HG02571 (cell line): ENCODE measurements around the gene C14orf119.
A peak's percentile ranks its signal among the peaks of the same experiment; 100 is the strongest.

Experiments used
- ATAC-seq: cut with Tn5 transposase; IDR thresholded peaks from one replicate; pipeline ENCODE4 v1.9.1; 2021; ENCODE audit warnings: mild to moderate bottlenecking, moderate library complexity; ENCODE audit not compliant: unreplicated experiment

The C14orf119 gene

GRCh38 chr14:23086565-23086964 lies 8.7 kb upstream of the C14orf119 start:
- no peak for ATAC-seq

- no peak for ATAC-seq
Measured at GRCh38 chr14:23089498-23090253, 5.6 kb upstream of the C14orf119 start.

- no peak for ATAC-seq
Measured at GRCh38 chr14:23090254-23090636, 5.1 kb upstream of the C14orf119 start.

GRCh38 chr14:23091294-23092225 lies 3.7 kb upstream of the C14orf119 start:
- ATAC-seq, result no peak

GRCh38 chr14:23093104-23093503 lies 2.2 kb upstream of the C14orf119 start:
- no peak for ATAC-seq

- ATAC-seq, result no peak
Measured at GRCh38 chr14:23093526-23093925, 1.8 kb upstream of the C14orf119 start.

- no peak for ATAC-seq
Measured at GRCh38 chr14:23093991-23094665, 1.2 kb upstream of the C14orf119 start.

GRCh38 chr14:23094666-23095195 lies 574 bp upstream of the C14orf119 start, which contains the start of gene ACIN1:
ACIN1 (minus strand) TSS chr14:23095136; CDS start chr14:23095112, 24 bp downstream.
- ATAC-seq, result peak; percentile 35

GRCh38 chr14:23097786-23098185 lies 2.5 kb downstream of the C14orf119 start:
- ATAC-seq, result no peak

- ATAC-seq, result no peak
Measured at GRCh38 chr14:23099212-23099861, 4.0 kb downstream of the C14orf119 start.

- ATAC-seq, result no peak
Measured at GRCh38 chr14:23101213-23101970, 6.1 kb downstream of the C14orf119 start.

- no peak for ATAC-seq
Measured at GRCh38 chr14:23101986-23102625, 6.8 kb downstream of the C14orf119 start.

- no peak for ATAC-seq
Measured at GRCh38 chr14:23102801-23103200, 7.5 kb downstream of the C14orf119 start.

- no peak for ATAC-seq
Measured at GRCh38 chr14:23103581-23103980, 8.3 kb downstream of the C14orf119 start.

GRCh38 chr14:23104070-23104590 lies 8.8 kb downstream of the C14orf119 start:
- no peak for ATAC-seq

GRCh38 chr14:23104591-23105347 lies 9.5 kb downstream of the C14orf119 start, which contains the start of gene CIROP:
CIROP (minus strand) TSS chr14:23104989; CDS start chr14:23104920, 69 bp downstream.
- ATAC-seq, result no peak

GRCh38 chr14:23105348-23105824 lies 10.1 kb downstream of the C14orf119 start:
- ATAC-seq, result no peak

- no peak for ATAC-seq
Measured at GRCh38 chr14:23106747-23107045, 11.4 kb downstream of the C14orf119 start.
